Spleen (tissue), 7 donors: Measurements from ENCODE around the gene TIPIN.

Source experiments
- POLR2A ChIP-seq, 3 donors: fragments of 450-650 bp; IDR thresholded peaks; one replicate each; pipeline ENCODE4 v1.5.1; 2017; ENCODE audit warnings: antibody characterized with exemption in 3 of 3, mild to moderate bottlenecking in 1 of 3
- TF ChIP-seq, protein P1 (sequence below), 11 experiments: fragments of 200-600 bp in 7 of 11; fragments of 450-650 bp in 4 of 11; sonication (generic) in 4 of 11; IDR thresholded peaks in 8 of 11; conservative IDR thresholded peaks in 3 of 11; 1 replicate in 7 of 11; 2 replicates in 4 of 11; pipeline versions ENCODE4 v1.4.0 to v1.8.0; 2016 to 2021; ENCODE audit warnings: antibody characterized with exemption in 11 of 11, inconsistent platforms in 4 of 11, mild to moderate bottlenecking in 1 of 11
- donor health status: DM: no; HTN: no; CAD: no; lungs with moderate emphysema.
- donor health status: DM: no; HTN: no; CAD: no.
- donor health status: DM: no; HTN: no; CAD: no.

DNA sequence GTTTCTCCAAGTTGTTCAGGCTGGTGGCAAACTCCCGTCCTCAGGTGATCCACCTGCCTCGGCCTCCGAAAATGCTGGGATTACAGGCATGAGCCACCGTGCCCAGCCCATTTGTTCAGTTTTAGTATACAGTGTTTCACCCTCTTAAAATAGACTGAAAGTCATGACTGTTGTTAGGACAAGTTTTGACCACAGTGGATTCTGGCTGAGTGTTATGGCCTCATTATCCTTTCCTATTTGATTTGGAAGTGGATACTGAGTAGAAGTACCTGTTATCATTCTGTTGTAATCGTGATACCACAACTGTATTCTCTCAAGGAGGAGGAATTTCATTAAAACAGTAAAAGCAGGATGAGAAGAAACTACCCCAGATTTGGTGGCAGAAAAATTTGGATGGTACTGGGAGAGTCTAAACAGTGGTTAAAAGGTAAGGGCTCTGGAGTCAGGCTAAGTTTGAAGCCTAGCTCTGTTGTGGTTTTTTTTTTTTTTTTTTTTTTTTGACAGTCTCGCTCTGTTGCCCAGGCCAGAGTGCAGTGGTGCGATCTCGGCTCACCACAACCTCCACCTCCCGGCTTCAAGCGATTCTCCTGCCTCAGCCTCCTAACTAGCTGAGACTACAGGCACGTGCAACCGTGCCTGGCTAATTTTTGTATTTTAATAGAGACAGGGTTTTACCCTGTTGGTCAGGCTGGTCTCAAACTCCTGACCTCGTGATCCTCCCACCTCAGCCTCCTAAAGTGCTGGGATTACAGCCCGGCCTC lies 32.8 kb upstream of the TIPIN start:
- TF ChIP-seq, protein P1, sequence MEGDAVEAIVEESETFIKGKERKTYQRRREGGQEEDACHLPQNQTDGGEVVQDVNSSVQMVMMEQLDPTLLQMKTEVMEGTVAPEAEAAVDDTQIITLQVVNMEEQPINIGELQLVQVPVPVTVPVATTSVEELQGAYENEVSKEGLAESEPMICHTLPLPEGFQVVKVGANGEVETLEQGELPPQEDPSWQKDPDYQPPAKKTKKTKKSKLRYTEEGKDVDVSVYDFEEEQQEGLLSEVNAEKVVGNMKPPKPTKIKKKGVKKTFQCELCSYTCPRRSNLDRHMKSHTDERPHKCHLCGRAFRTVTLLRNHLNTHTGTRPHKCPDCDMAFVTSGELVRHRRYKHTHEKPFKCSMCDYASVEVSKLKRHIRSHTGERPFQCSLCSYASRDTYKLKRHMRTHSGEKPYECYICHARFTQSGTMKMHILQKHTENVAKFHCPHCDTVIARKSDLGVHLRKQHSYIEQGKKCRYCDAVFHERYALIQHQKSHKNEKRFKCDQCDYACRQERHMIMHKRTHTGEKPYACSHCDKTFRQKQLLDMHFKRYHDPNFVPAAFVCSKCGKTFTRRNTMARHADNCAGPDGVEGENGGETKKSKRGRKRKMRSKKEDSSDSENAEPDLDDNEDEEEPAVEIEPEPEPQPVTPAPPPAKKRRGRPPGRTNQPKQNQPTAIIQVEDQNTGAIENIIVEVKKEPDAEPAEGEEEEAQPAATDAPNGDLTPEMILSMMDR (IDR thresholded peaks at IDR 0.05 in 8 of 11, conservative IDR thresholded peaks at IDR 0.05 in 3 of 11), result no peak
- no peak for TF ChIP-seq POLR2A (IDR thresholded peaks at IDR 0.05)
